ENCODE results near the gene HNF1B.
A peak's percentile ranks its signal among the peaks of the same experiment; 100 is the strongest.

The HNF1B gene

DNA sequence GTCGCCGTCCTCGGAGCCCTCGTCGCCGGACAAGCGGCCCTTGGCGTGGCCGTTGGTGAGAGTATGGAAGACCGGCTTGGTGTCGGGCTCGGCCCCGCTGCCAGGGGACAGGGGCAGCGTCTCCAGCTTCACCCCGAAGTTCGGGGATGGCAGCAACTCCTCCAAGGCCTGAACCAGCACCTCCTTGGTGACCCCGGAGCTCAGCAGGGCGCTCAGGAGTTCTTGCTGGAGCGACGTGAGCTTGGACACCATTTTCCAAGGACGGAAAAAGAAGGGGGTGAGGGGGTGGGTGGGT is 279 bp downstream of the HNF1B start:
- Histone ChIP-seq H3K9ac (ENCODE audit: insufficient read length) (no peak overlapping the region), H3K4me3 (no peak overlapping the region), H3K9me3 (ENCODE audit: low read depth, low read length) (no peaks in the 10 kb centered on the region), H3K27ac (no peak overlapping the region), H3K36me3 (ENCODE audit: insufficient read depth, low read length) (no peaks in the 10 kb centered on the region)
- no peak for TF ChIP-seq POLR2AphosphoS5 (IDR thresholded peaks at IDR 0.05; ENCODE audit: borderline replicate concordance, low read depth, low read length)
- TF ChIP-seq FOXP2 (optimal IDR thresholded peaks at IDR 0.05; ENCODE audit: control extremely low read depth, extremely low read length, insufficient read depth): no peak
- no peak for TF ChIP-seq EZH2 (IDR thresholded peaks at IDR 0.05)
- DNase-seq (ENCODE audit: low read depth, low spot score): no peak

DNA sequence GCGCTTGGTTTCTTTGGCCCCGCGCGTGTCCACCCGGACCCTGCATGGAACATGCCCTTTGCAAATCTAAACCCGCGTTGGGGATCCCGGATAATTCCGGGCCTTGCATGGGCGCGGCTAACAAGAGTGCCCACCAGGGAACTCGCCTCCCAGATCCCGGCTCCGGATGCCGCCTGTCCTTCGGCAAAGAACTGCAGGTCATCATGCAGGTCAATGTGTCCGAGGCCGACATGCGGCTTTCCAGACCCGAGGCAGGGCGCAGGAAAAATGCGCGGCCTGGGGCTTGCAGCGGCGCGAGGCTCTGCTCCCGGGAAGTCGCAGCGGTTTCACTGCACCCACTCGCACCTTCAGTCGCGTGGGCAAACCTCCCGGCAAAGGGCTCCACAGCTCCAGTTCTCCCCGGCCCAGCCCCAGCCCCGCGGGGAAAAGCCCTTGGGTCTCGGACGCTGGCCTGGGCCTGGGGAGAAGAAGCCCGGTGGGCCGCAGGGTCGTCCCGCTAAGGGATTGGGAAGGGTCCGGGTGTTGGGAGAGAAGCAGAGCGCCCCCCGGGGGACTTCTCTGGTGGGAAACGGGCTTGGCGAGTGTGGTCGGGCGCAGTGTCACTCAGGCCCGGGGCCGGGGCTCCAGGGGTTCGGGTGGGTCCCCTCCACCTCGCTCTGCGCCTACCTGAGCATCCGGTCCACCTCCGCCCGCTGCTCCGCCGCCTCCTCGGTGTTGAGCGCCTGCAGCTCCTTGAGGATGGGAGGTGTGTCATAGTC is 805 bp downstream of the HNF1B start:
- DNase-seq (ENCODE audit: low read depth, low spot score): no peak
- TF ChIP-seq FOXP2 (optimal IDR thresholded peaks at IDR 0.05; ENCODE audit: control extremely low read depth, extremely low read length, insufficient read depth) (no peak), EZH2 (IDR thresholded peaks at IDR 0.05) (no peak), POLR2AphosphoS5 (IDR thresholded peaks at IDR 0.05; ENCODE audit: borderline replicate concordance, low read depth, low read length) (no peak)

DNA sequence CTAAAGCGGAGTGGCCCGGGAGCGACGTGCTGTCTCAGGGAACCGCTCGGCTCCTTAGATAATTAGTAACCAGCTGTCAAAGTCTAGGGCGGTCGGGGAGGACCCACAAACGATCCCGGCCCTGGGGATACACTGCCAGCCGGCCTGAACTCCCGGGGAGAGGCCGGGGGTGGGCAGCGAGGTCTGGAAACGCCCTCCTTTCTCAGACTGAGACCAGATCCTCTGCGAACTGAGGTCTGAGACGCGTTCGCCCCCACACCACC is 1.3 kb downstream of the HNF1B start:
- no peak for TF ChIP-seq EZH2 (IDR thresholded peaks at IDR 0.05)
- TF ChIP-seq FOXP2 (optimal IDR thresholded peaks at IDR 0.05; ENCODE audit: control extremely low read depth, extremely low read length, insufficient read depth): no peak
- no peak for TF ChIP-seq POLR2AphosphoS5 (IDR thresholded peaks at IDR 0.05; ENCODE audit: borderline replicate concordance, low read depth, low read length)
- no peaks in the 10 kb centered on the region for H3K36me3 ChIP-seq (ENCODE audit: insufficient read depth, low read length)
- no peak overlapping the region for H3K27ac ChIP-seq
- no peaks in the 10 kb centered on the region for H3K9me3 ChIP-seq (ENCODE audit: low read depth, low read length)
- DNase-seq (ENCODE audit: low read depth, low spot score): no peak
- H3K4me3 ChIP-seq: no peak overlapping the region
- no peak overlapping the region for H3K9ac ChIP-seq (ENCODE audit: insufficient read length)

More for the DNA sequence above, 805 bp downstream of the HNF1B start:
- no peaks in the 10 kb centered on the region for H3K9me3 ChIP-seq (ENCODE audit: low read depth, low read length)
- H3K9ac ChIP-seq (ENCODE audit: insufficient read length): no peak overlapping the region
- H3K36me3 ChIP-seq (ENCODE audit: insufficient read depth, low read length): no peaks in the 10 kb centered on the region
- H3K27ac ChIP-seq: no peak overlapping the region
- H3K4me3 ChIP-seq: no peak overlapping the region

DNA sequence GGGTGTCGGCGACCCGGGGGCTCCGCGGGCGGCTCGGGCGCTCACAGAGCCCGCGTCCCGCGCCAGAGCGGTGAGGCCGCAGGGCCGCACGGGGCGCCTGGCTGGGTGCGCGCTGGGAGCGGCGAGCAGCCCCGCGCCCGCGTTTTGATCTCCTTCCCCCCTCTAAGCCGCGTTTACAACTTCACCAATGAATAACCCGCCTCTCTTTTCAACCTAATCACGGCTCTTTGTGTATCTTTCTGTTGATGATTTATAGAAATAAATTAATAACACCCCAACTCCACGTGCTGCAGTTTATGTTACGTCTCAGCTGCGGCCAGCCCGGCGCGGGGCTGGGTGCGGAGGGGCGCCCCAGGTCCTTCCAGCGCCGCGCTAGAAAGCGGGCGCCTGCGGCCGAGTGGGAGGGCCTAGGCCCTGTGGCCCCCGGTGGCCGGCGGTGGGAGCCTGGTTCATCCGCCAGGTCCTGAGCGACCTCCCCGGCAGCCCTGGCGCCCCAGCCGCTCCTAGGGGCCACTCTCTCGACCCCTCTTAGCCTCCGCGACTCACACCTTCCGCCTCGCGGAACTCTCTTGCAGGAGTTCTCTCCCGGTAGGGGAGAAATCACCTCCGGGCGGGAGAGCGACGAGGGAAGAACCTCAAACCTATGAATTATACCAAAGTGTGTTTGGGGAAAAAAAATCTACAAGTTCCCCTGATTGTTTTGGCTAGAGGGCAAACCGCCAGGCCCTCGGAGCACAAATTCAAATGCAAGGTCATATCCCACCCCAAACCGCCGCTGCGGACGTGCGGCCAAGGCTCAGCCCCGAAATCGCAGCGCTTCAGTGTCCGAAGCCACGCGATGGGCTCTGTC is 1.9 kb downstream of the HNF1B start:
- H3K36me3 ChIP-seq (ENCODE audit: insufficient read depth, low read length): no peaks in the 10 kb centered on the region
- DNase-seq (ENCODE audit: low read depth, low spot score): no peak
- H3K4me3 ChIP-seq: peak overlapping the region; percentile 65; the same call in 1 of the 2 replicates
- no peaks in the 10 kb centered on the region for H3K9me3 ChIP-seq (ENCODE audit: low read depth, low read length)
- TF ChIP-seq EZH2 (IDR thresholded peaks at IDR 0.05): peak; percentile 98
- TF ChIP-seq POLR2AphosphoS5 (IDR thresholded peaks at IDR 0.05; ENCODE audit: borderline replicate concordance, low read depth, low read length): no peak
- H3K9ac ChIP-seq (ENCODE audit: insufficient read length): no peak overlapping the region
- H3K27ac ChIP-seq: no peak overlapping the region

DNA sequence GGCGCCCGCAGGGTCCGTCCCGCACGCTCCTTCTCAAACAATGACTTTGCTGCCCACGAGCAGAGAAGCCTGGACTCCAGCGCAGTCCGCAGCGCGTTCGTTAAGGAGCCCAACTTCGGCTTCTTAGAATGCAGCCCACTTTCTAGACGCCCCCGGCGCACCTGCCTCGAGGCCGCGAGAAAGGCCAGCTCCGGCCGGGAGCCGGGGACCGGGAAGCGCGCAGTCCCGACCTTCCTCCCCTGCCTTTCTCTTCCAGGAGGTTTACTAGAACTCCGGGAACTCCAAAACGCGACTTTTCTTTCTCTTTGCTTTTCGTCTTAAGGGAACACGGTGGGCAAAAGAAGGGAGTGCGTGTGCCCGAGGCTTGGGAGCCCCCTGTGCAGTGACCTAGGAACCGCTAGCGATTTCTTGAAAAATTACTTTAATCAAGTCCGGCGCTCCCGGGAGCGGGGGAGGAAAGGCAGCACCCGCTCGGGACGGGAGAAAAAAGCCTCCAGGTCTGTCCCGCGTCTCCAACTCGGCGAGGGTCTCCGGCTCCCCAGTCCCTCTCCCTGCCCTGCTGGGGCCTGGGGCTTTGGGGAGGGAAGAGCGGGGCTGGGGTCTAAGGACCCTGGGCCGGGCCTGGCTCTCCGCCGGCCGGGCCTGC is 2.6 kb downstream of the HNF1B start:
- no peak for DNase-seq (ENCODE audit: low read depth, low spot score)
- H3K4me3 ChIP-seq: peak overlapping the region; percentile 65

DNA sequence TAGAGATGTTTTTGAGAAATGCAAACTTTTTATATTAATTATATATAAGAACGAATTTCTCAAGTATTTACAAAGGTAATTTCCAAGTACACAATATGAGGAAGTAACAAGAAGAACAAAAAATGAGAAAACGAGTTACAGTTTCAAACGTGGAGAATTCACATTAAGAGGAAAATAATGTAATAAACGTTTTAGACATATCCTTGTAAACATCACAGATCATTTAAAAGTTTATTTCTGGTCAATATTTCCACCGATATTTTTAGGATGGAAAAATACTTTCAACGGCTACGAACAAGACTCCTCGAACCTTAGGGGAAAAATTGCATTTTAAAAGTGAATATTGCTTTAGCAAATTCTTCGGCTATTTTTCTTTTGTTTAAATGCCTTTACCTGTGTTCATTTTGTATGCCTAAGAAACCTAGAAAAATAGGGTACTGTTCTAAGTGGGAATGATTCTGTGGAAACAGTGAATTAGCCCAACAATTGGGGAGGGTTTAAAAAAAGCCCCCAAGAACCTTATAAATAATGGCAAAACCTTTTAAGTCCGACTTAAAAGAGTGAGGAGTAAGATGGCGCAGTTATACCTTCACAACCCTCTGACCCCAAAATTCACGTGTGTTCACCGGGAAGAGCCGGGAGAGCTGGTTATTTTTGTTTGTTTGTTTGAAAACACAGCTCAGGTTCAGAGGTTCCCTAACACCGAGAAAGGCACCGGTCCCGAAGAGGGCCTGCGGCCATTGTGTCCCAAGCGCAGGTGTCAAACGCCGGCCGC is 3.3 kb downstream of the HNF1B start:
- no peaks in the 10 kb centered on the region for H3K9me3 ChIP-seq (ENCODE audit: low read depth, low read length)
- H3K36me3 ChIP-seq (ENCODE audit: insufficient read depth, low read length): no peaks in the 10 kb centered on the region
- TF ChIP-seq EZH2 (IDR thresholded peaks at IDR 0.05) (peak; percentile 99), POLR2AphosphoS5 (IDR thresholded peaks at IDR 0.05; ENCODE audit: borderline replicate concordance, low read depth, low read length) (no peak), FOXP2 (optimal IDR thresholded peaks at IDR 0.05; ENCODE audit: control extremely low read depth, extremely low read length, insufficient read depth) (no peak)
- H3K4me3 ChIP-seq: peak overlapping the region; percentile 65; the same call in 1 of the 2 replicates
- no peak overlapping the region for H3K9ac ChIP-seq (ENCODE audit: insufficient read length)
- DNase-seq (ENCODE audit: low read depth, low spot score): no peak
- H3K27ac ChIP-seq: no peak overlapping the region

More for the DNA sequence above, 2.6 kb downstream of the HNF1B start:
- Histone ChIP-seq H3K36me3 (ENCODE audit: insufficient read depth, low read length) (no peaks in the 10 kb centered on the region), H3K9me3 (ENCODE audit: low read depth, low read length) (no peaks in the 10 kb centered on the region), H3K27ac (no peak overlapping the region), H3K9ac (ENCODE audit: insufficient read length) (no peak overlapping the region)
- TF ChIP-seq FOXP2 (optimal IDR thresholded peaks at IDR 0.05; ENCODE audit: control extremely low read depth, extremely low read length, insufficient read depth): no peak
- peak; percentile 3 for TF ChIP-seq EZH2 (IDR thresholded peaks at IDR 0.05)

DNA sequence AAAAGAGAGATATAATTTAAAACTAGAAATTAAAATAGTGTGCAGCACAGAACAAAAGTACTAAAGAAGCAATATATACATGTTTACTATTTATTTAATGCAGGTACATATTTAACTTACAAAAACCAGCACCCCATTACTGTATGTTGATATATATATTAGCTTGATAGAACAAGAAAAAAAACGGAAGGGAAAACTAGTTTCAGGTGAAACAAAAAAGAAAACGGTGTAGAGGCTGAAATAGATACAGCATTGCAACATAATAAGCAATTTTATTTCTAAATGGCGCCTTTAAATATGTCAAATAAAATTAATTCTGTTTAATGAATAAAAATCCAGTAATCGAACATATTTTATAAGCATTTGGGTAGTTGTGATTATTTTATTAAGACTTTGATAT is 3.9 kb downstream of the HNF1B start:
- Histone ChIP-seq H3K9me3 (ENCODE audit: low read depth, low read length) (no peaks in the 10 kb centered on the region), H3K36me3 (ENCODE audit: insufficient read depth, low read length) (no peaks in the 10 kb centered on the region), H3K9ac (ENCODE audit: insufficient read length) (no peak overlapping the region), H3K4me3 (no peak overlapping the region), H3K27ac (no peak overlapping the region)
- TF ChIP-seq POLR2AphosphoS5 (IDR thresholded peaks at IDR 0.05; ENCODE audit: borderline replicate concordance, low read depth, low read length) (no peak), FOXP2 (optimal IDR thresholded peaks at IDR 0.05; ENCODE audit: control extremely low read depth, extremely low read length, insufficient read depth) (no peak), EZH2 (IDR thresholded peaks at IDR 0.05) (no peak)
- DNase-seq (ENCODE audit: low read depth, low spot score): no peak

DNA sequence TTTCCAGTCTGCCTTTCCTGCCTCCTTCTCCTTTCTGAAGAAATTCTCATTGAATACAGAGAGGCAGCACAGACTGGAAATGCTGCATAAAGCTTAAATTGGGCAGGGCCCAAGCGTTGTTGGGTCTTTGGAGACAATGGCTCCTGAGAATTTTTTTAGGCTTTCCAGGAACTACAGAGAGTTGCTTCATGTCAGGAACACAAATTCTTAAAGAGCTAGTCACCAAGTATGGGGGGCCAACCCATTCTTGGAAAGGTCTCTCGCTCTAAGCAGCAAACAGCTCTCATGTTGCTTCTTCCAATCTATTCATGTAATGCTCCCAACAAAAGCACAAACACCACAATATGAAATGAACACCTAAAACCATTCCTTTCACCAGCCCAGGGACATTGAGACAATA is 6.9 kb downstream of the HNF1B start:
- no peak overlapping the region for H3K27ac ChIP-seq
- no peak for DNase-seq (ENCODE audit: low read depth, low spot score)

More for the DNA sequence above, 6.9 kb downstream of the HNF1B start:
- H3K9me3 ChIP-seq (ENCODE audit: low read depth, low read length): no peaks in the 10 kb centered on the region
- TF ChIP-seq EZH2 (IDR thresholded peaks at IDR 0.05) (no peak), FOXP2 (optimal IDR thresholded peaks at IDR 0.05; ENCODE audit: control extremely low read depth, extremely low read length, insufficient read depth) (no peak), POLR2AphosphoS5 (IDR thresholded peaks at IDR 0.05; ENCODE audit: borderline replicate concordance, low read depth, low read length) (no peak)
- H3K9ac ChIP-seq (ENCODE audit: insufficient read length): no peak overlapping the region
- H3K4me3 ChIP-seq: no peak overlapping the region
- H3K36me3 ChIP-seq (ENCODE audit: insufficient read depth, low read length): no peaks in the 10 kb centered on the region
